BE2C (cell line): ENCODE results near the gene ITGB7.
A peak's percentile ranks its signal among the peaks of the same experiment; 100 is the strongest.
"Not testable (repeated sequence)": the region's sequence is repeated elsewhere in the genome, so short reads cannot be mapped to it uniquely, and the experiment has no call there.

Experiments used
- DNase-seq: peaks from one replicate; pipeline ENCODE4 v3.0.0-alpha.2; 2020
- H3K27me3 ChIP-seq: fragments of 250-450 bp; sonication (Bioruptor Pico); 2 replicates; pipeline ENCODE4 v1.5.1; 2020; ENCODE audit warnings: mild to moderate bottlenecking
- H3K36me3 ChIP-seq: fragments of 250-450 bp; sonication (Bioruptor Pico); 2 replicates; pipeline ENCODE4 v1.5.1; 2020; ENCODE audit warnings: mild to moderate bottlenecking
- H3K4me1 ChIP-seq: fragments of 250-450 bp; sonication (Bioruptor Pico); 2 replicates; pipeline ENCODE4 v1.5.1; 2020
- H3K4me3 ChIP-seq: 2 replicates; pipeline ENCODE4 v1.5.1; 2011; ENCODE audit warnings: low read depth, low read length
- H3K9me3 ChIP-seq: fragments of 250-450 bp; sonication (Bioruptor Pico); 2 replicates; pipeline ENCODE4 v1.5.1; 2020
- CTCF ChIP-seq: IDR thresholded peaks from 2 replicates; pipeline ENCODE4 v1.5.1; 2012; ENCODE audit warnings: mild to moderate bottlenecking, low read depth, low read length

The ITGB7 gene

GRCh38 chr12:53171725-53172329 lies 35.2 kb downstream of the ITGB7 start:
- TF ChIP-seq CTCF = no peak
- Histone ChIP-seq H3K36me3 (no peaks in the 10 kb centered on the region), H3K4me3 (no peak overlapping the region), H3K27me3 (no peaks in the 10 kb centered on the region), H3K9me3 (no peaks in the 10 kb centered on the region; the same call in 1 of the 2 replicates), H3K4me1 (peaks cover 26% of the 10 kb centered on the region)
- peak; percentile 88 for DNase-seq

- Histone ChIP-seq H3K36me3 (no peaks in the 10 kb centered on the region), H3K27me3 (no peaks in the 10 kb centered on the region), H3K9me3 (no peaks in the 10 kb centered on the region; the same call in 1 of the 2 replicates), H3K4me3 (no peak overlapping the region), H3K4me1 (peaks cover 26% of the 10 kb centered on the region)
- peak; percentile 47 for DNase-seq
- no peak for TF ChIP-seq CTCF
Measured at GRCh38 chr12:53170876-53171724, 36.0 kb downstream of the ITGB7 start.

GRCh38 chr12:53170215-53170614 lies 36.8 kb downstream of the ITGB7 start:
- H3K9me3 ChIP-seq = no peaks in the 10 kb centered on the region; the same call in 1 of the 2 replicates
- H3K36me3 ChIP-seq = no peaks in the 10 kb centered on the region
- H3K4me3 ChIP-seq = no peak overlapping the region
- no peak for DNase-seq
- TF ChIP-seq CTCF = no peak
- peaks cover 24% of the 10 kb centered on the region for H3K4me1 ChIP-seq
- no peaks in the 10 kb centered on the region for H3K27me3 ChIP-seq

- TF ChIP-seq CTCF = no peak
- H3K27me3 ChIP-seq = no peaks in the 10 kb centered on the region
- H3K4me1 ChIP-seq = peaks cover 19% of the 10 kb centered on the region
- no peaks in the 10 kb centered on the region; the same call in 1 of the 2 replicates for H3K9me3 ChIP-seq
- no peak overlapping the region for H3K4me3 ChIP-seq
- no peak for DNase-seq
- no peaks in the 10 kb centered on the region for H3K36me3 ChIP-seq
Measured at GRCh38 chr12:53169644-53170043, 37.4 kb downstream of the ITGB7 start.

GRCh38 chr12:53166837-53167236 lies 40.2 kb downstream of the ITGB7 start:
- no peaks in the 10 kb centered on the region for H3K36me3 ChIP-seq
- no peak for TF ChIP-seq CTCF
- H3K4me3 ChIP-seq = no peak overlapping the region
- no peaks in the 10 kb centered on the region; the same call in 1 of the 2 replicates for H3K9me3 ChIP-seq
- no peak for DNase-seq
- peaks cover 11% of the 10 kb centered on the region for H3K4me1 ChIP-seq
- no peaks in the 10 kb centered on the region for H3K27me3 ChIP-seq

- not testable (repeated sequence) for H3K4me3 ChIP-seq, H3K9me3 ChIP-seq, H3K36me3 ChIP-seq, H3K27me3 ChIP-seq, DNase-seq, H3K4me1 ChIP-seq
Measured at GRCh38 chr12:53163008-53163407, 44.0 kb downstream of the ITGB7 start.
